PC-3 (cell line): ENCODE results near the gene LPIN2. TPM values are rescaled to one million over a fixed set of nuclear protein-coding genes. Genes with fewer than 3 reads are reported as not detected.
A peak's percentile ranks its signal among the peaks of the same experiment; 100 is the strongest.

Experiments
- ATAC-seq: fragments of 200-7000 bp; cut with Tn5 transposase; 2 replicates; pipeline ENCODE4 v1.9.1; 2020; ENCODE audit warnings: mild to moderate bottlenecking, moderate library complexity
- BruUV-seq: library from RNA; stranded (reverse); fragments of 400-500 nt; replicated peaks from 2 replicates; lab custom pipeline; 2021; lab: Mats Ljungman, UMichigan
- CTCF ChIA-PET: fragments of 300-600 bp; sonication (Branson Sonifier 250); formaldehyde crosslinking; loops from one replicate; lab custom pipeline; 2022; ENCODE audit warnings: antibody characterized with exemption; lab: Charles Lee
- POLR2A ChIA-PET: fragments of 300-600 bp; sonication (Branson Sonifier 250); formaldehyde crosslinking; loops from one replicate; lab custom pipeline; 2022; ENCODE audit warnings: antibody characterized with exemption; ENCODE audit not compliant: unreplicated experiment; lab: Charles Lee
- DNase-seq: peaks from one replicate; pipeline ENCODE4 v3.0.0-alpha.2; 2015
- H2AFZ ChIP-seq: fragments of 300-600 bp; sonication (generic); 2 replicates; pipeline ENCODE4 v1.6.0; 2016; ENCODE audit warnings: antibody characterized with exemption, low read length
- H3F3A ChIP-seq: fragments of 300-600 bp; sonication (generic); one replicate; pipeline ENCODE4 v1.6.0; 2017; ENCODE audit warnings: antibody characterized with exemption, low read length, control low read depth, mild to moderate bottlenecking; ENCODE audit not compliant: unreplicated experiment
- H3K27ac ChIP-seq: fragments of 300-600 bp; sonication (generic); 2 replicates; pipeline ENCODE4 v1.5.1; 2016; ENCODE audit warnings: mild to moderate bottlenecking, low read length
- H3K27me3 ChIP-seq: fragments of 300-600 bp; sonication (generic); 2 replicates; pipeline ENCODE4 v1.6.1; 2016; ENCODE audit warnings: low read length, mixed read lengths
- H3K36me3 ChIP-seq: fragments of 300-600 bp; sonication (generic); 2 replicates; pipeline ENCODE4 v1.6.1; 2016; ENCODE audit warnings: low read depth, mixed run types, low read length, mixed read lengths
- H3K4me1 ChIP-seq: fragments of 300-600 bp; sonication (generic); 2 replicates; pipeline ENCODE4 v1.5.1; 2016; ENCODE audit warnings: low read length; ENCODE audit not compliant: insufficient read depth
- H3K4me2 ChIP-seq: fragments of 300-600 bp; sonication (generic); 2 replicates; pipeline ENCODE4 v1.6.0; 2016; ENCODE audit warnings: low read length
- H3K4me3 ChIP-seq: fragments of 300-600 bp; sonication (generic); 2 replicates; pipeline ENCODE4 v1.5.1; 2016; ENCODE audit warnings: mild to moderate bottlenecking, low read length, mixed read lengths
- H3K79me2 ChIP-seq: fragments of 300-600 bp; sonication (generic); 2 replicates; pipeline ENCODE4 v1.6.1; 2017; ENCODE audit warnings: low read length, mixed read lengths
- H3K9ac ChIP-seq: fragments of 300-600 bp; sonication (generic); 2 replicates; pipeline ENCODE4 v1.6.0; 2016; ENCODE audit warnings: mild to moderate bottlenecking, low read length
- H3K9me2 ChIP-seq: fragments of 300-600 bp; sonication (generic); replicated peaks from 2 replicates; pipeline ENCODE4 v1.6.1; 2016; ENCODE audit warnings: mixed run types, low read length, mixed read lengths
- H3K9me3 ChIP-seq: fragments of 300-600 bp; sonication (generic); 2 replicates; pipeline ENCODE4 v1.6.1; 2016; ENCODE audit warnings: low read length, mixed read lengths
- H4K20me1 ChIP-seq: fragments of 300-600 bp; sonication (generic); 2 replicates; pipeline ENCODE4 v1.6.1; 2016; ENCODE audit warnings: low read length, mixed read lengths
- EZH2 ChIP-seq: fragments of 300-600 bp; sonication (generic); IDR thresholded peaks from one replicate; pipeline ENCODE4 v1.6.1; 2017; ENCODE audit warnings: antibody characterized with exemption, mild to moderate bottlenecking, low read length; ENCODE audit not compliant: unreplicated experiment
- EZH2phosphoT487 ChIP-seq: fragments of 300-600 bp; sonication (generic); IDR thresholded peaks from 2 replicates; pipeline ENCODE4 v1.6.1; 2018; ENCODE audit warnings: mild to moderate bottlenecking, antibody characterized with exemption, low read length, borderline replicate concordance
- intact Hi-C: fragments of 100-400 bp; cut with micrococcal nuclease; formaldehyde crosslinking; loops from 2 replicates; pipeline ENCODE4 v1.9.0; 2023
- total RNA-seq: library from RNA; depleted of rRNA; stranded (reverse); fragments of >200 nt; gene quantifications from 2 replicates; pipeline ENCODE4 v1.2.3, GENCODE V29; 2014
- TF ChIP-seq, protein P1 (sequence below): fragments of 300-600 bp; sonication (generic); conservative IDR thresholded peaks from 2 replicates; pipeline ENCODE4 v1.5.1; 2017; ENCODE audit warnings: antibody characterized with exemption, low read depth, mild to moderate bottlenecking, low read length

LPIN2 gene
- total RNA-seq, 1 experiment from 2014 or later = 9.8 TPM

- CTCF ChIA-PET = no interaction called here
- no TSS peak for BruUV-seq
These were observed 27.2 kb upstream of the LPIN2 start for GRCh38 chr18:3040173-3040572.

DNA sequence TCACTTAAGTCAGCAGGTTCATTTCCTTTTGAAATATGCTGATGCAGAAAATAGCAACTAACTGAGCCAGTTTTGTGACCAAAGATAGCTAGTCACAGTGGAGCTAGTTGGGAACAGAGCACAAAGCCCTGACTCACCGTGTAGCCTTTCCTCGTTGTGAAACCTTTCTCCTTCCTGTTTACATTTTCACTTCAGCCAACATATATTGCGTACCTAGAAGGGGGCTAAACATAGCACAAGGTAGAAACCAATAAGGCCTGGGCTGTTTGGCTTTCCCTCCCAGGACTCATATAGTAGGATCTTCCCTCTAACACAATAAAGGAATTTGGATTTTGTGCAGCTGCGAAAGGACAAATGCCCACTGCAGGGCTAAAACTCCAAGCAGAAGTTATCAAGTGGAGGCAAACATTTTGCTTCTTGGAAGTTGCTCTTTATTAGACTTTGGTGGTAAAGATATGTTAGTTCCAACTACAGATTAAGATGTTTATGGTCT lies 24.5 kb upstream of the LPIN2 start:
- Histone ChIP-seq H3K79me2 (no peaks in the 10 kb centered on the region), H4K20me1 (no peaks in the 10 kb centered on the region), H3K36me3 (no peaks in the 10 kb centered on the region), H3K27me3 (no peaks in the 10 kb centered on the region), H3K9ac (no peak overlapping the region), H3K27ac (peak overlapping the region; percentile 45), H3F3A (no peaks in the 10 kb centered on the region), H3K4me1 (peaks cover 5% of the 10 kb centered on the region), H3K4me3 (no peak overlapping the region; the same call in 1 of the 2 replicates), H3K9me2 (no peaks in the 10 kb centered on the region), H3K9me3 (no peaks in the 10 kb centered on the region), H2AFZ (peak overlapping the region; percentile 90), H3K4me2 (peak overlapping the region; percentile 59)
- peak; percentile 92 for DNase-seq
- ATAC-seq = peak; percentile 99
- intact Hi-C loops = no loop called here
- TF ChIP-seq, protein P1, sequence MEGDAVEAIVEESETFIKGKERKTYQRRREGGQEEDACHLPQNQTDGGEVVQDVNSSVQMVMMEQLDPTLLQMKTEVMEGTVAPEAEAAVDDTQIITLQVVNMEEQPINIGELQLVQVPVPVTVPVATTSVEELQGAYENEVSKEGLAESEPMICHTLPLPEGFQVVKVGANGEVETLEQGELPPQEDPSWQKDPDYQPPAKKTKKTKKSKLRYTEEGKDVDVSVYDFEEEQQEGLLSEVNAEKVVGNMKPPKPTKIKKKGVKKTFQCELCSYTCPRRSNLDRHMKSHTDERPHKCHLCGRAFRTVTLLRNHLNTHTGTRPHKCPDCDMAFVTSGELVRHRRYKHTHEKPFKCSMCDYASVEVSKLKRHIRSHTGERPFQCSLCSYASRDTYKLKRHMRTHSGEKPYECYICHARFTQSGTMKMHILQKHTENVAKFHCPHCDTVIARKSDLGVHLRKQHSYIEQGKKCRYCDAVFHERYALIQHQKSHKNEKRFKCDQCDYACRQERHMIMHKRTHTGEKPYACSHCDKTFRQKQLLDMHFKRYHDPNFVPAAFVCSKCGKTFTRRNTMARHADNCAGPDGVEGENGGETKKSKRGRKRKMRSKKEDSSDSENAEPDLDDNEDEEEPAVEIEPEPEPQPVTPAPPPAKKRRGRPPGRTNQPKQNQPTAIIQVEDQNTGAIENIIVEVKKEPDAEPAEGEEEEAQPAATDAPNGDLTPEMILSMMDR = no peak
- TF ChIP-seq EZH2phosphoT487 (no peak), EZH2 (no peak)
- POLR2A ChIA-PET = interaction anchor here (0.6 kb wide), 1 partner anchor 115 kb away, joined by 3 read pairs; no protein-coding TSS in a partner anchor
- CTCF ChIA-PET = interaction anchor here (0.5 to 1.6 kb wide), 5 partner anchors 22 to 209 kb away, joined by 3 to 9 read pairs (median 5); no protein-coding TSS in a partner anchor
- no TSS peak for BruUV-seq

More at GRCh38 chr18:3040173-3040572, 27.2 kb upstream of the LPIN2 start:
- Histone ChIP-seq H3K79me2 (no peaks in the 10 kb centered on the region), H3K9me2 (no peaks in the 10 kb centered on the region), H3K4me2 (no peak overlapping the region), H3K27me3 (no peaks in the 10 kb centered on the region), H3K36me3 (no peaks in the 10 kb centered on the region), H4K20me1 (no peaks in the 10 kb centered on the region), H3K9me3 (no peaks in the 10 kb centered on the region), H3K4me1 (peaks cover 7% of the 10 kb centered on the region), H3K4me3 (no peak overlapping the region), H2AFZ (no peak overlapping the region), H3F3A (no peaks in the 10 kb centered on the region), H3K9ac (no peak overlapping the region), H3K27ac (no peak overlapping the region)
- no peak for TF ChIP-seq EZH2
- TF ChIP-seq EZH2phosphoT487 = no peak
- TF ChIP-seq, protein P1 = no peak
- ATAC-seq (no peak), DNase-seq (no peak)
- intact Hi-C loops = no loop called here
- POLR2A ChIA-PET = no interaction called here

DNA sequence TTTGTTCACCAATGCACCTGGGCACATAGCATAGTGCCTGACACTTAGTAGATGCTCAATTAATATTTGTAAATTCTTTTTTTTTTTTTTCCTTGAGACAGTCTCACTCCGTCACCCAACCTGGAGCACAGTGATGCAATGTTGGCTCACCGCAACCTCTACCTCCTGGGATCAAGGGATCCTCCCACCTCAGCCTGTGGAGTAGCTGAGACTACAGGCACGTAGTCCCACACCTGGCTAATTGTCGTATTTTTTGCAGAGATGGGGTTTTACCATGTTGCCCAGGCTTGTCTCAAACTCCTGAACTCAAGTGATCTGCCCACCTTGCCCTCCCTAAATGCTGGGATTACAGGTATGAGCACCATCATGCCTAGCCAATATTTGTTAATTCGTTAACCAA lies 23.2 kb upstream of the LPIN2 start:
- Histone ChIP-seq H3K79me2 (no peaks in the 10 kb centered on the region), H3K4me2 (no peak overlapping the region), H2AFZ (no peak overlapping the region), H3K9me2 (no peaks in the 10 kb centered on the region), H3K9ac (no peak overlapping the region), H3F3A (no peaks in the 10 kb centered on the region), H3K27me3 (no peaks in the 10 kb centered on the region), H3K4me1 (peaks cover 5% of the 10 kb centered on the region), H3K4me3 (no peak overlapping the region), H3K27ac (no peak overlapping the region), H3K9me3 (no peaks in the 10 kb centered on the region), H4K20me1 (no peaks in the 10 kb centered on the region), H3K36me3 (no peaks in the 10 kb centered on the region)
- TF ChIP-seq, protein P1 = no peak
- TF ChIP-seq EZH2 (no peak), EZH2phosphoT487 (no peak)
- BruUV-seq = no TSS peak
- ChIA-PET CTCF (interaction anchor here (1.6 kb wide), 1 partner anchor 115 kb away, joined by 5 read pairs; no protein-coding TSS in a partner anchor), POLR2A (no interaction called here)
- intact Hi-C loops = no loop called here
- DNase-seq (no peak), ATAC-seq (no peak)
